PFSK-1 (cell line): Measurements from ENCODE around the gene MBNL2.

Experiments
- FOXP2 ChIP-seq: optimal IDR thresholded peaks from 2 replicates; pipeline ENCODE3; 2011; ENCODE audit warnings: borderline replicate concordance, control low read depth, inconsistent platforms; ENCODE audit not compliant: insufficient read depth; ENCODE audit errors: extremely low read length, extremely low read depth
- POLR2AphosphoS5 ChIP-seq: IDR thresholded peaks from 2 replicates; pipeline ENCODE4 v1.6.1; 2012; ENCODE audit warnings: low read depth, mild to moderate bottlenecking, control low read depth, low read length, moderate library complexity
- REST ChIP-seq, 2 experiments: IDR thresholded peaks; 2 replicates each; pipeline versions ENCODE4 v1.6.1 to v1.8.0; 2011 to 2012; ENCODE audit warnings: low read depth in 2 of 2, low read length in 2 of 2, control low read depth in 1 of 2, inconsistent platforms in 1 of 2, mild to moderate bottlenecking in 1 of 2, moderate library complexity in 1 of 2; ENCODE audit not compliant: insufficient read depth in 1 of 2
- TAF1 ChIP-seq: IDR thresholded peaks from 2 replicates; pipeline ENCODE4 v1.6.1; 2012; ENCODE audit warnings: low read length, control low read depth, borderline replicate concordance; ENCODE audit not compliant: insufficient read depth

GRCh38 chr13:97199451-97199850 is 22.7 kb upstream of the MBNL2 start:
- TF ChIP-seq REST (IDR thresholded peaks at IDR 0.05; ENCODE audit: insufficient read depth in 1 of 2, low read depth in 2 of 2, low read length in 2 of 2) (no peak), TAF1 (no peak), POLR2AphosphoS5 (no peak), FOXP2 (no peak)
